Trophoblast cell (in vitro differentiated cells and primary cell): ENCODE measurements around the gene PARK7.

Source experiments
- DNase-seq, 2 donors: peaks; one replicate each; pipeline ENCODE4 v3.0.0-alpha.2; 2016
- H2AFZ ChIP-seq: 2 replicates; pipeline ENCODE4 v1.6.1; 2013; ENCODE audit warnings: low read length, moderate library complexity, mild to moderate bottlenecking; ENCODE audit not compliant: insufficient read depth, poor library complexity
- H2AK5ac ChIP-seq: 2 replicates; pipeline ENCODE4 v1.6.1; 2013; ENCODE audit warnings: mild to moderate bottlenecking, low read length
- H2BK120ac ChIP-seq: 2 replicates; pipeline ENCODE4 v1.6.1; 2013; ENCODE audit warnings: low read length, mild to moderate bottlenecking, moderate library complexity; ENCODE audit not compliant: insufficient read depth, poor library complexity
- H2BK12ac ChIP-seq: 2 replicates; pipeline ENCODE4 v1.6.1; 2013; ENCODE audit warnings: mild to moderate bottlenecking, low read length, moderate library complexity
- H2BK5ac ChIP-seq: 2 replicates; pipeline ENCODE4 v1.6.1; 2013; ENCODE audit warnings: low read length, low read depth, moderate library complexity, mild to moderate bottlenecking; ENCODE audit not compliant: poor library complexity
- H3K14ac ChIP-seq: 2 replicates; pipeline ENCODE4 v1.6.1; 2013; ENCODE audit warnings: mild to moderate bottlenecking, low read length
- H3K18ac ChIP-seq: 2 replicates; pipeline ENCODE4 v1.6.1; 2013; ENCODE audit warnings: mild to moderate bottlenecking, low read length
- H3K23ac ChIP-seq: 2 replicates; pipeline ENCODE4 v1.6.1; 2013; ENCODE audit warnings: low read length
- H3K27ac ChIP-seq: 2 replicates; pipeline ENCODE4 v1.5.1; 2013; ENCODE audit warnings: low read depth, mild to moderate bottlenecking, inconsistent platforms, low read length, moderate library complexity
- H3K27me3 ChIP-seq: 2 replicates; pipeline ENCODE4 v1.6.1; 2013; ENCODE audit warnings: inconsistent platforms, mild to moderate bottlenecking, low read length, moderate library complexity; ENCODE audit not compliant: insufficient read depth
- H3K36me3 ChIP-seq, 2 experiments: 1 replicate in 1 of 2; 2 replicates in 1 of 2; pipeline ENCODE4 v1.6.1; 2013; ENCODE audit warnings: low read length in 2 of 2, mild to moderate bottlenecking in 2 of 2, moderate library complexity in 1 of 2; ENCODE audit not compliant: insufficient read depth in 2 of 2, control insufficient read depth in 1 of 2
- H3K4ac ChIP-seq: 2 replicates; pipeline ENCODE4 v1.6.1; 2013; ENCODE audit warnings: low read depth, mild to moderate bottlenecking, low read length, moderate library complexity
- H3K4me1 ChIP-seq, 2 experiments: 1 replicate in 1 of 2; 2 replicates in 1 of 2; pipeline ENCODE4 v1.6.1; 2013; ENCODE audit warnings: low read length in 2 of 2, mild to moderate bottlenecking in 2 of 2, moderate library complexity in 1 of 2; ENCODE audit not compliant: insufficient read depth in 2 of 2, control insufficient read depth in 1 of 2
- H3K4me2 ChIP-seq: 2 replicates; pipeline ENCODE4 v1.6.1; 2013; ENCODE audit warnings: inconsistent platforms, mild to moderate bottlenecking, low read length, moderate library complexity
- H3K4me3 ChIP-seq: 2 replicates; pipeline ENCODE4 v1.5.1; 2013; ENCODE audit warnings: mild to moderate bottlenecking, low read depth, low read length, inconsistent platforms
- H3K79me1 ChIP-seq: one replicate; pipeline ENCODE4 v1.6.1; 2013; ENCODE audit warnings: low read length
- H3K79me2 ChIP-seq: 2 replicates; pipeline ENCODE4 v1.6.1; 2013; ENCODE audit warnings: low read length, mild to moderate bottlenecking; ENCODE audit not compliant: control insufficient read depth, insufficient read depth, poor library complexity
- H3K9ac ChIP-seq: 2 replicates; pipeline ENCODE4 v1.6.1; 2013; ENCODE audit warnings: mild to moderate bottlenecking, low read length
- H3K9me3 ChIP-seq: 2 replicates; pipeline ENCODE4 v1.6.1; 2013; ENCODE audit warnings: low read depth, mild to moderate bottlenecking, control low read depth, inconsistent platforms, low read length; ENCODE audit not compliant: insufficient read depth
- H4K12ac ChIP-seq: 2 replicates; pipeline ENCODE4 v1.6.1; 2013; ENCODE audit warnings: low read depth, mild to moderate bottlenecking, low read length, moderate library complexity
- H4K8ac ChIP-seq: 2 replicates; pipeline ENCODE4 v1.6.1; 2013; ENCODE audit warnings: low read depth, mild to moderate bottlenecking, low read length, moderate library complexity
- H4K91ac ChIP-seq: one replicate; pipeline ENCODE4 v1.6.1; 2013; ENCODE audit warnings: low read depth, mild to moderate bottlenecking, low read length, moderate library complexity
- WGBS: extraction: QIAGEN DNeasy Blood & Tissue Kit; methylation state at CpG from one replicate; pipeline ENCODE4 v1.1.7; 2013; ENCODE audit warnings: missing lambda C conversion rate; ENCODE audit not compliant: insufficient read length, insufficient coverage; ENCODE audit errors: extremely low coverage; 5-methylcytosine and 5-hydroxymethylcytosine counted together

PARK7 gene

GRCh38 chr1:7971024-7971423 lies 9.5 kb downstream of the PARK7 start:
- Histone ChIP-seq H3K4ac (no peak overlapping the region), H3K79me2 (no peaks in the 10 kb centered on the region), H3K4me1 (peaks cover 0 to 3% of the 10 kb centered on the region in 2 experiments), H2BK12ac (no peak overlapping the region), H3K4me3 (no peak overlapping the region), H2BK120ac (no peak overlapping the region), H3K4me2 (no peak overlapping the region), H3K9ac (no peak overlapping the region), H3K9me3 (no peaks in the 10 kb centered on the region), H3K36me3 (peaks cover 37 to 40% of the 10 kb centered on the region in 2 experiments), H3K79me1 (no peaks in the 10 kb centered on the region), H4K91ac (no peak overlapping the region), H2AK5ac (no peak overlapping the region), H3K18ac (no peak overlapping the region), H4K8ac (no peak overlapping the region), H3K14ac (no peak overlapping the region), H3K23ac (no peak overlapping the region), H3K27ac (no peak overlapping the region), H2AFZ (no peak overlapping the region), H3K27me3 (no peaks in the 10 kb centered on the region), H4K12ac (no peak overlapping the region), H2BK5ac (no peak overlapping the region)
- no peak for DNase-seq
- WGBS = no CpG with 5 or more reads among the region's 6 CpGs

- H4K12ac ChIP-seq = no peak overlapping the region
- no peak overlapping the region for H4K91ac ChIP-seq
- H2BK5ac ChIP-seq = no peak overlapping the region
- H3K9me3 ChIP-seq = no peaks in the 10 kb centered on the region
- H2AFZ ChIP-seq = no peak overlapping the region
- H4K8ac ChIP-seq = no peak overlapping the region
- no peak overlapping the region for H3K27ac ChIP-seq
- H3K18ac ChIP-seq = no peak overlapping the region
- H3K4me1 ChIP-seq = peaks cover 0 to 3% of the 10 kb centered on the region in 2 experiments
- no peaks in the 10 kb centered on the region for H3K79me1 ChIP-seq
- H3K36me3 ChIP-seq = peaks cover 32 to 36% of the 10 kb centered on the region in 2 experiments
- no peak overlapping the region for H3K4ac ChIP-seq
- no CpG with 5 or more reads among the region's 5 CpGs for WGBS
- no peak overlapping the region for H2BK120ac ChIP-seq
- H3K4me3 ChIP-seq = no peak overlapping the region
- no peaks in the 10 kb centered on the region for H3K79me2 ChIP-seq
- H2BK12ac ChIP-seq = no peak overlapping the region
- H3K14ac ChIP-seq = no peak overlapping the region
- H3K9ac ChIP-seq = no peak overlapping the region
- no peak overlapping the region for H2AK5ac ChIP-seq
- H3K27me3 ChIP-seq = no peaks in the 10 kb centered on the region
- no peak for DNase-seq
- no peak overlapping the region for H3K23ac ChIP-seq
- no peak overlapping the region for H3K4me2 ChIP-seq
These were observed 10.8 kb downstream of the PARK7 start for GRCh38 chr1:7972285-7972684.

- no peak overlapping the region for H2AK5ac ChIP-seq
- H3K4me3 ChIP-seq = no peak overlapping the region
- no peak overlapping the region for H3K18ac ChIP-seq
- no peaks in the 10 kb centered on the region for H3K79me1 ChIP-seq
- no peak overlapping the region for H3K27ac ChIP-seq
- no peak overlapping the region for H2BK12ac ChIP-seq
- H4K8ac ChIP-seq = no peak overlapping the region
- H3K4me1 ChIP-seq = peaks cover 0 to 3% of the 10 kb centered on the region in 2 experiments
- H3K9ac ChIP-seq = no peak overlapping the region
- H3K14ac ChIP-seq = no peak overlapping the region
- no peak overlapping the region for H2BK5ac ChIP-seq
- H2AFZ ChIP-seq = no peak overlapping the region
- peaks cover 28 to 35% of the 10 kb centered on the region in 2 experiments for H3K36me3 ChIP-seq
- no peaks in the 10 kb centered on the region for H3K79me2 ChIP-seq
- no CpG with 5 or more reads among the region's 2 CpGs for WGBS
- peak in 1 of 2 donors; percentile 26 for DNase-seq
- no peak overlapping the region for H2BK120ac ChIP-seq
- H4K12ac ChIP-seq = no peak overlapping the region
- H3K27me3 ChIP-seq = no peaks in the 10 kb centered on the region
- no peak overlapping the region for H3K4ac ChIP-seq
- H3K9me3 ChIP-seq = no peaks in the 10 kb centered on the region
- no peak overlapping the region for H3K4me2 ChIP-seq
- no peak overlapping the region for H3K23ac ChIP-seq
- no peak overlapping the region for H4K91ac ChIP-seq
These were observed 11.6 kb downstream of the PARK7 start for GRCh38 chr1:7973086-7973485.

GRCh38 chr1:7975212-7975865 lies 13.8 kb downstream of the PARK7 start:
- Histone ChIP-seq H2BK120ac (no peak overlapping the region), H2AFZ (no peak overlapping the region), H3K4ac (no peak overlapping the region), H2BK5ac (no peak overlapping the region), H3K79me1 (no peaks in the 10 kb centered on the region), H3K4me3 (no peak overlapping the region), H3K36me3 (peaks cover 29 to 38% of the 10 kb centered on the region in 2 experiments), H2BK12ac (no peak overlapping the region), H3K14ac (no peak overlapping the region), H3K9ac (no peak overlapping the region), H4K8ac (no peak overlapping the region), H3K79me2 (no peaks in the 10 kb centered on the region), H3K23ac (no peak overlapping the region), H4K12ac (no peak overlapping the region), H3K27me3 (no peaks in the 10 kb centered on the region), H3K18ac (no peak overlapping the region), H3K9me3 (no peaks in the 10 kb centered on the region), H3K27ac (no peak overlapping the region), H3K4me2 (no peak overlapping the region), H2AK5ac (no peak overlapping the region), H4K91ac (no peak overlapping the region), H3K4me1 (peaks cover 0 to 3% of the 10 kb centered on the region in 2 experiments)
- DNase-seq = peak; percentile 73 to 89
- WGBS = no CpG with 5 or more reads among the region's 8 CpGs
